Measurements from ENCODE around the gene SYNE1. TPM values are rescaled to one million over a fixed set of nuclear protein-coding genes. Genes with fewer than 3 reads are reported as not detected.

The SYNE1 gene
- total RNA-seq, 1 experiment from 2014 or later, result 3.0 TPM

DNA sequence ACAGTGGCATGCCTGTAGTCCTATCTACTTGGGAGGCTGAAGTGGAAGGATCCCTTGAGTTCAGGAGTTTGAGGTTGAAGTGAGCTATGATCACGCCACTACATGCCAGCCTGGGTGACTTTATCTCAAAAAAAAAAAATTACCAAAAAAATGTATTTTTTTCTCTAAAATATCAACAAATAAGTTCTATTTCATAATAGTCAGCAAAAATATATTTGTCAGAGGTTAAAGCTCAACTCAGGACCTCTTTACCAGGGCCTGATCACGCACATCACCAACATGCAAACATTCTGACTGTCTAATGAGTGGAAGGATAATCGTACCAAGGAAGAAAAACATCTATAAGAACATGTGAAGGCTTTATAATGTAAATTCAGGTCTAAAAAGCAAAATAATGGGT lies 387.0 kb downstream of the SYNE1 start:
- H2BK12ac ChIP-seq (ENCODE audit: insufficient read length, low read depth, low read length), result no peak overlapping the region
- H3K4me2 ChIP-seq (ENCODE audit: insufficient read depth, insufficient read length, low read length), result no peak overlapping the region
- H2AFZ ChIP-seq (ENCODE audit: low read length), result no peak overlapping the region
- H3K4me1 ChIP-seq (ENCODE audit: insufficient read depth, low read length), result no peaks in the 10 kb centered on the region
- TF ChIP-seq, protein P1, sequence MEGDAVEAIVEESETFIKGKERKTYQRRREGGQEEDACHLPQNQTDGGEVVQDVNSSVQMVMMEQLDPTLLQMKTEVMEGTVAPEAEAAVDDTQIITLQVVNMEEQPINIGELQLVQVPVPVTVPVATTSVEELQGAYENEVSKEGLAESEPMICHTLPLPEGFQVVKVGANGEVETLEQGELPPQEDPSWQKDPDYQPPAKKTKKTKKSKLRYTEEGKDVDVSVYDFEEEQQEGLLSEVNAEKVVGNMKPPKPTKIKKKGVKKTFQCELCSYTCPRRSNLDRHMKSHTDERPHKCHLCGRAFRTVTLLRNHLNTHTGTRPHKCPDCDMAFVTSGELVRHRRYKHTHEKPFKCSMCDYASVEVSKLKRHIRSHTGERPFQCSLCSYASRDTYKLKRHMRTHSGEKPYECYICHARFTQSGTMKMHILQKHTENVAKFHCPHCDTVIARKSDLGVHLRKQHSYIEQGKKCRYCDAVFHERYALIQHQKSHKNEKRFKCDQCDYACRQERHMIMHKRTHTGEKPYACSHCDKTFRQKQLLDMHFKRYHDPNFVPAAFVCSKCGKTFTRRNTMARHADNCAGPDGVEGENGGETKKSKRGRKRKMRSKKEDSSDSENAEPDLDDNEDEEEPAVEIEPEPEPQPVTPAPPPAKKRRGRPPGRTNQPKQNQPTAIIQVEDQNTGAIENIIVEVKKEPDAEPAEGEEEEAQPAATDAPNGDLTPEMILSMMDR (conservative IDR thresholded peaks at IDR 0.05), result no peak
- no peak overlapping the region for H3K18ac ChIP-seq (ENCODE audit: insufficient read length, low read depth, low read length)
- no peak overlapping the region; a peak in 1 of 7 replicates for H3K27ac Mint-ChIP-seq
- H4K8ac ChIP-seq (replicated peaks; ENCODE audit: insufficient read length, low read depth, low read length), result no peak overlapping the region
- H3K9ac ChIP-seq (ENCODE audit: extremely low read depth, insufficient read length, low read length), result no peak overlapping the region
- no peak overlapping the region for H2BK20ac ChIP-seq (ENCODE audit: low read depth, low read length, poor library complexity, severe bottlenecking)
- no peak overlapping the region for H3K56ac ChIP-seq (ENCODE audit: insufficient read length, low read depth, low read length)
- no peak for DNase-seq
- H3K27ac ChIP-seq (ENCODE audit: insufficient read length, low read depth, low read length), result no peak overlapping the region
- no peaks in the 10 kb centered on the region for H3K23me2 ChIP-seq (ENCODE audit: insufficient read length, low read depth, low read length, poor library complexity, severe bottlenecking)
- H3K79me2 ChIP-seq (ENCODE audit: insufficient read depth, low read length), result no peaks in the 10 kb centered on the region
- H4K20me1 ChIP-seq (ENCODE audit: control insufficient read depth, insufficient read depth, insufficient read length), result no peaks in the 10 kb centered on the region
- no CpG with 5 or more reads among the region's 3 CpGs for WGBS (ENCODE audit: extremely low coverage, insufficient read length, low lambda C conversion rate)
- H3K9me3 ChIP-seq (ENCODE audit: control insufficient read depth, low read depth, low read length), result no peaks in the 10 kb centered on the region
- H3K14ac ChIP-seq (ENCODE audit: insufficient read depth, low read length), result no peak overlapping the region
- no peaks in the 10 kb centered on the region for H3K27me3 Mint-ChIP-seq (ENCODE audit: low read depth)
- H4K91ac ChIP-seq (ENCODE audit: insufficient read length, low read depth, low read length), result no peak overlapping the region
- no peaks in the 10 kb centered on the region for H3K9me3 Mint-ChIP-seq
- H2BK120ac ChIP-seq (ENCODE audit: low read depth, low read length, poor library complexity, severe bottlenecking), result no peak overlapping the region
- H2AK5ac ChIP-seq (ENCODE audit: insufficient read length, low read length), result no peak overlapping the region
- H3K4ac ChIP-seq (ENCODE audit: low read depth, low read length), result no peak overlapping the region
- H3T11ph ChIP-seq (ENCODE audit: low read length), result no peak overlapping the region
- H3K4me3 Mint-ChIP-seq, result no peak overlapping the region
- H3K23ac ChIP-seq (ENCODE audit: insufficient read length, low read depth, low read length), result no peak overlapping the region
- no peaks in the 10 kb centered on the region for H3K27me3 ChIP-seq (ENCODE audit: insufficient read depth, low read length)
- no peaks in the 10 kb centered on the region for H3K36me3 Mint-ChIP-seq (ENCODE audit: insufficient read depth in 1 of 3, low read depth in 3 of 3)
- no peak overlapping the region for H2BK5ac ChIP-seq (ENCODE audit: insufficient read length, low read length)
- no peak overlapping the region for H2BK15ac ChIP-seq (ENCODE audit: low read depth, low read length)
- peaks cover 0 to 3% of the 10 kb centered on the region in 2 experiments; a peak in 1 of 4 replicates for H3K4me1 Mint-ChIP-seq
- H3K79me1 ChIP-seq (ENCODE audit: insufficient read depth, low read depth, low read length, poor library complexity, severe bottlenecking), result no peaks in the 10 kb centered on the region
- no peak overlapping the region for H4K5ac ChIP-seq (ENCODE audit: insufficient read length, low read depth, low read length)
